K562 (cell line): ENCODE results near the gene PCNX3. TPM values are rescaled to one million over a fixed set of nuclear protein-coding genes. Genes with fewer than 3 reads are reported as not detected.
A peak's percentile ranks its signal among the peaks of the same experiment; 100 is the strongest.

Source experiments
- ATAC-seq: fragments of 200-7000 bp; cut with Tn5 transposase; 3 replicates; pipeline ENCODE4 v1.9.1; 2020; ENCODE audit warnings: moderate library complexity
- BruUV-seq: library from RNA; stranded (reverse); fragments of 400-500 nt; replicated peaks from 2 replicates; lab custom pipeline; 2021; lab: Mats Ljungman, UMichigan
- CTCF ChIA-PET: fragments of 300-600 bp; formaldehyde crosslinking; extraction: SDS; loops from one replicate; lab custom pipeline; 2021; ENCODE audit warnings: low intra/inter-chr PET ratio; lab: Yijun Ruan, JAX
- POLR2A ChIA-PET: fragments of 300-600, 350-650 bp; sonication (Branson Sonifier 250); formaldehyde crosslinking; extraction: SDS; loops from one replicate; lab custom pipeline; 2021; ENCODE audit warnings: antibody characterized with exemption, inconsistent platforms; lab: Yijun Ruan, JAX
- DNase-seq, 4 experiments: peaks; one replicate each; pipeline versions ENCODE4 v3.0.0 to v3.0.0-alpha.2; 2011 to 2018; ENCODE audit warnings: low spot score in 3 of 4, mixed read lengths in 3 of 4; ENCODE audit errors: extremely low read depth in 1 of 4
- FAIRE-seq: peaks from 2 replicates; lab custom pipeline; 2011; peaks lifted over from hg19 to GRCh38; lab: Jason Lieb, UNC
- H2AFZ ChIP-seq: 2 replicates; pipeline ENCODE4 v1.6.0; 2011; ENCODE audit warnings: low read depth, low read length, control low read depth, inconsistent platforms
- H3K27ac ChIP-seq: fragments of 200-600 bp; 3 replicates; pipeline ENCODE4 v1.8.0; 2011; ENCODE audit warnings: low read depth, mild to moderate bottlenecking, control low read depth, inconsistent platforms, low read length, moderate library complexity, mixed read lengths; ENCODE audit errors: extremely low read depth
- H3K27me3 ChIP-seq, 2 experiments: fragments of 300-600 bp in 1 of 2; 2 replicates in 1 of 2; 3 replicates in 1 of 2; pipeline versions ENCODE4 v1.6.0 to v1.8.0; 2011; ENCODE audit warnings: inconsistent platforms in 2 of 2, low read length in 2 of 2, mild to moderate bottlenecking in 1 of 2, mixed read lengths in 1 of 2, moderate library complexity in 1 of 2; ENCODE audit not compliant: control insufficient read depth in 2 of 2, insufficient read depth in 2 of 2
- H3K36me3 ChIP-seq: fragments of 300-600 bp; 3 replicates; pipeline ENCODE4 v1.8.0; 2011; ENCODE audit warnings: mild to moderate bottlenecking, low read length, inconsistent platforms; ENCODE audit not compliant: control insufficient read depth, insufficient read depth
- H3K4me1 ChIP-seq, 2 experiments: fragments of 200-600 bp in 1 of 2; replicated peaks in 1 of 2; 2 replicates in 1 of 2; 3 replicates in 1 of 2; pipeline versions ENCODE4 v1.5.1 to v1.8.0; 2011; ENCODE audit warnings: inconsistent platforms in 2 of 2, low read length in 2 of 2, mild to moderate bottlenecking in 1 of 2, mixed read lengths in 1 of 2, moderate library complexity in 1 of 2; ENCODE audit not compliant: control insufficient read depth in 2 of 2, insufficient read depth in 2 of 2
- H3K4me2 ChIP-seq: 2 replicates; pipeline ENCODE4 v1.6.1; 2011; ENCODE audit warnings: low read length, control low read depth, inconsistent platforms, mixed read lengths; ENCODE audit not compliant: insufficient read depth
- H3K4me3 ChIP-seq: fragments of 200-600 bp; sonication (generic), shearing (Covaris generic); 2 replicates; pipeline ENCODE4 v1.5.1; 2016; ENCODE audit warnings: control low read depth, inconsistent platforms
- H3K79me2 ChIP-seq: fragments of 200-600 bp; 3 replicates; pipeline ENCODE4 v1.8.0; 2011; ENCODE audit warnings: low read length, inconsistent platforms; ENCODE audit not compliant: control insufficient read depth, insufficient read depth
- H3K9ac ChIP-seq, 2 experiments: 2 replicates each; pipeline versions ENCODE4 v1.6.0 to v1.6.1; 2011; ENCODE audit warnings: low read depth in 2 of 2, low read length in 2 of 2, control low read depth in 1 of 2, inconsistent platforms in 1 of 2, mild to moderate bottlenecking in 1 of 2, mixed read lengths in 1 of 2; ENCODE audit not compliant: insufficient read depth in 1 of 2
- H3K9me1 ChIP-seq: one replicate; pipeline ENCODE4 v1.6.0; 2011; ENCODE audit warnings: inconsistent platforms, mild to moderate bottlenecking, low read length, moderate library complexity; ENCODE audit not compliant: control insufficient read depth, insufficient read depth
- H3K9me3 ChIP-seq: replicated peaks from 2 replicates; pipeline ENCODE4 v1.5.1; 2011; ENCODE audit warnings: low read depth, low read length, inconsistent platforms; ENCODE audit not compliant: control insufficient read depth, insufficient read depth
- H4K20me1 ChIP-seq: replicated peaks from 2 replicates; pipeline ENCODE4 v1.6.1; 2011; ENCODE audit warnings: low read length, inconsistent platforms, mixed read lengths; ENCODE audit not compliant: control insufficient read depth, insufficient read depth
- BRF2 ChIP-seq: IDR thresholded peaks from 3 replicates; pipeline ENCODE4 v1.6.1; 2011; ENCODE audit warnings: borderline replicate concordance, mild to moderate bottlenecking; ENCODE audit not compliant: insufficient read length, insufficient read depth
- MCM5 ChIP-seq: fragments of 450-650 bp; IDR thresholded peaks from 2 replicates; pipeline ENCODE4 v1.6.1; 2016; ENCODE audit warnings: low read depth
- PCBP1 ChIP-seq: fragments of 200-400 bp; formaldehyde crosslinking; IDR thresholded peaks from 2 replicates; pipeline ENCODE4 v1.6.1; 2018; ENCODE audit warnings: mild to moderate bottlenecking, low read depth, low read length; ENCODE audit not compliant: poor library complexity, severe bottlenecking
- SRSF9 ChIP-seq: fragments of 200-400 bp; formaldehyde crosslinking; IDR thresholded peaks from 2 replicates; pipeline ENCODE4 v1.6.1; 2017; ENCODE audit warnings: low read depth, low read length, borderline replicate concordance
- ZBED1 ChIP-seq: IDR thresholded peaks from 2 replicates; pipeline ENCODE4 v1.6.1; 2014
- ZBTB33 ChIP-seq: sonication (generic); formaldehyde crosslinking; IDR thresholded peaks from 2 replicates; pipeline ENCODE4 v1.8.1; 2023; ENCODE audit warnings: mild to moderate bottlenecking, missing genetic modification reagents
- ZNF277 ChIP-seq: fragments of 250-450 bp; sonication (Bioruptor Pico); IDR thresholded peaks from 2 replicates; pipeline ENCODE4 v1.8.0; 2022; ENCODE audit warnings: inconsistent platforms, mild to moderate bottlenecking, moderate library complexity, borderline replicate concordance
- WGBS: fragments of 100-300 bp; shearing (Covaris generic); methylation state at CpG from one replicate; pipeline ENCODE4 v1.1.6; 2016; ENCODE audit warnings: low coverage, mixed read lengths; ENCODE audit not compliant: insufficient coverage; ENCODE audit errors: missing lambda C conversion rate; 5-methylcytosine and 5-hydroxymethylcytosine counted together
- in situ Hi-C: fragments of 300-500 bp; cut with MboI; formaldehyde crosslinking; loops from 4 replicates; pipeline ENCODE4 v1.15.0; 2018; ENCODE audit warnings: inconsistent platforms, mixed read lengths
- intact Hi-C: fragments of 100-400 bp; cut with micrococcal nuclease; formaldehyde crosslinking; loops from 2 replicates; pipeline ENCODE4 v1.14.2; 2022
- polyA plus RNA-seq, 8 experiments: library from polyadenylated mRNA; depleted of rRNA in 4 of 8; stranded (reverse) in 5 of 8; unstranded in 3 of 8; fragments of >200 nt; fragmentation: Nextera tagmentation in 2 of 8; fragmentation: Illumina TruSeq in 1 of 8; extraction: Ambion mirVana in 2 of 8; extraction: Trizol in 1 of 8; gene quantifications; 2 replicates each; pipeline versions ENCODE4 v1.2.1 to v1.2.3, GENCODE V29; 2011 to 2014; ENCODE audit warnings: inconsistent platforms in 1 of 8, missing spikeins in 1 of 8
- total RNA-seq, 7 experiments: library from RNA; depleted of rRNA in 6 of 7; stranded (reverse); fragments of >200 nt in 6 of 7; fragmentation: Illumina TruSeq in 2 of 7; extraction: Trizol in 2 of 7; gene quantifications; 2 replicates each; pipeline versions ENCODE4 v1.2.1 to v1.2.3, GENCODE V29; 2011 to 2021; ENCODE audit warnings: low replicate concordance in 1 of 7

The PCNX3 gene
- total and polyA plus RNA-seq, 9 of the 15 experiments (the other 6 are each of a cell fraction or from before 2014, with no cell fraction given), result 0.11 to 47.8 (median 12.8) TPM

- H3K79me2 ChIP-seq, result peaks cover 3% of the 10 kb centered on the region; the same call in 1 of the 3 replicates
- H3K4me2 ChIP-seq, result no peak overlapping the region
- H3K9me3 ChIP-seq, result no peaks in the 10 kb centered on the region
- ChIA-PET POLR2A (interaction anchor here (0.6 to 2.8 kb wide), 11 partner anchors 8 to 1380 kb away, joined by 3 to 11 read pairs (median 4); partner anchors contain the start of genes FAM89B, KCNK7, NEAT1 and ZNRD2), CTCF (interaction anchor here (0.7 kb wide), 1 partner anchor 263 kb away, joined by 3 read pairs; no protein-coding TSS in a partner anchor)
- WGBS, result 92% methylated on average over 17 of the region's 51 CpGs
- H3K27ac ChIP-seq, result no peak overlapping the region
- H3K27me3 ChIP-seq, result no peaks in the 10 kb centered on the region
- H3K36me3 ChIP-seq, result peaks cover 70% of the 10 kb centered on the region; the same call in 2 of the 3 replicates
- intact Hi-C loops, result loop anchor here (5.0 kb wide), 1 partner anchor 43 kb away; no protein-coding TSS in a partner anchor
- no peak overlapping the region for H2AFZ ChIP-seq
- peaks cover 16 to 69% of the 10 kb centered on the region in 2 experiments for H3K4me1 ChIP-seq
- FAIRE-seq, result no peak
- BruUV-seq, result no TSS peak
- DNase-seq, result no peak
- H3K9ac ChIP-seq, result peak overlapping the region in 1 of 2 experiments; percentile 55; a peak in 1 of 4 replicates
- peaks cover 4% of the 10 kb centered on the region for H3K9me1 ChIP-seq
- no peak overlapping the region for H3K4me3 ChIP-seq
- ATAC-seq, result no peak
- in situ Hi-C loops, result no loop called here
- H4K20me1 ChIP-seq, result 0 out of 2 replicates have a peak, but pooled peaks cover 4% of the 10 kb centered on the region
- TF ChIP-seq ZBTB33 (CRISPR knock-in tag) (peak; percentile 86), SRSF9 (no peak), ZBED1 (no peak), BRF2 (no peak), MCM5 (no peak), ZNF277 (no peak), PCBP1 (peak; percentile 51)
Measured at GRCh38 chr11:65585396-65586246, 30.0 kb upstream of the PCNX3 start.
